DMS 273 (cell line): ENCODE data around the gene GET3.
A peak's percentile ranks its signal among the peaks of the same experiment; 100 is the strongest.
"Not testable (repeated sequence)": the region's sequence is repeated elsewhere in the genome, so short reads cannot be mapped to it uniquely, and the experiment has no call there.

ENCODE experiments used
- DNase-seq: peaks from one replicate; lab custom pipeline; 2025; ENCODE audit not compliant: unreplicated experiment; lab: John Stamatoyannopoulos, UW

GET3 gene

DNA sequence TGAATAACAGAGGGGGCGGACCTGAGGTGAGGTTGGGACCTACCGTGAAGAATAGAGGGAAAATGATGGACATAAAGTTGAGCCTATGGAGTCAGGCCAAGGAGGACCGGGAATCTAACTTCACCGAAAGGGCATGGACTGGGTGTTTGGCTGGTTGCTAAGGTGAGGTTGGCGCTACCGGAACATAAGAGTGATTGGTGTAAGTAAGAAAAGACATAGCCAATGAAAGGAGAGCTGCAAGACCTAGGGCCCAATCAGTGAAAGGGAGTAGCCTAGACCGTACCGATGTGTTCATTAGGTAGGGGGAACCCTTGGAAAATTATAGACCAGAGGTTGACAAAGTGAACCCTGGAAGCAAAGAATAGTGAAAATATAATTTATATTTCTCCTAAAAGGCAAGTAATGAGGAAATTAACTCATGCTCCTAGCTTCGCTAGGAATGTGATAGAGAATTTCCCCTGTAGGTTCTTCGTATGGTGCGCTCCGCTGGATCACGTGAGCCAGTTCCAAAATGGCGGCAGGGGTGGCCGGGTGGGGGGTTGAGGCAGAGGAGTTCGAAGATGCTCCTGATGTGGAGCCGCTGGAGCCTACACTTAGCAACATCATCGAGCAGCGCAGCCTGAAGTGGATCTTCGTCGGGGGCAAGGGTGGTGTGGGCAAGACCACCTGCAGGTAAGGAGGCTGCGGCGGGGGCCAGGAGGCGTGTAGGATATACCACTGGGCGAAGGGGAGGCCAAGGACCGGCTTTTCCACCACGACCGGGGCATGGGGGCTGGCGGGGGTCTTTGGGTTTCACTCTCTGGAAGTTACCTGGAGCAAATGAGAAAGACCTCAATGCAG lies at the start of gene GET3:
TSS of gene GET3 (plus strand) at position 503 of the 840 bp plus-strand sequence. CDS start at position 512, 9 bp downstream.
- DNase-seq = peak; percentile 100

DNA sequence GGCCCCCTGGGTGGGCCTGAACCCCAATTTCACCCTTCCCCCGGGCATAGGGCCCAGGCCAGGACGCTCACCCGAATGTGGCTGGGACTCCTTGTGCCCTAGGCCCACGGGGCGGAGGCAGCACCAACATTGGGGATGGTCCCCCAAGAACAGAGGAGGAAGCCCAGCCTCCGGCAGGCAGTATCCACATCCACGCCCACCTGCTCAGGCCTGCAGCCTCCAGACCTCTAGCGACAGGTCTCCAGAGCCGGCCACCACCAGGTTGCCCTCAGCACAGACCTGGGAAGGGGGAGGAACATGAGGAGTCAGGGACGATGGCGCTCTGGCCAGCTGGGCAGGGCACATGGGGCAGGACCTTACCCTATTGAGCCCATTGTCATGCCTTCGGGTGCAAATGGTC lies 48.3 kb upstream of the GET3 start:
- no peak for DNase-seq

GRCh38 chr19:12689581-12690216 lies 47.6 kb upstream of the GET3 start:
- DNase-seq = no peak

- DNase-seq = no peak
Observed at GRCh38 chr19:12692960-12693359, 44.3 kb upstream of the GET3 start.

GRCh38 chr19:12694641-12695040 lies 42.7 kb upstream of the GET3 start:
- DNase-seq = no peak

DNA sequence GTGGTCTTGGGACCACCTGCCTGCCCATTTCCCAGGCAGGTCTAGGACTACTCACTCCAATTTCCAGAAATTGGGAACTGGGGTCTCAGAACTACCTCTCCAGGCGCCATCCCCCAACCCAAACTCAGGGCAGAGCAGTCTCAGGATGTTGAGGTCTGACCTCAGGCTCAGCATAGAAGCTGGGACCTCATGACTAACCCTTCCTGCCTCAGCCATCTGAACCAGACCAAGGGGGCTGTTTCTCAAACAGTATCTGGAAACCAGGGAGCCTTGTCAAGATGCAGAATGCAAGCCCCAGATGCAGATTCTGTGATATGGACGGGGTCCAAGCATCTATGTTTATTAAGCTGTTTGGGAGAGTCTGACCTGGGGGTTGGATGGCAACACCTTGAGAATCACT lies 42.2 kb upstream of the GET3 start:
- no peak for DNase-seq

DNA sequence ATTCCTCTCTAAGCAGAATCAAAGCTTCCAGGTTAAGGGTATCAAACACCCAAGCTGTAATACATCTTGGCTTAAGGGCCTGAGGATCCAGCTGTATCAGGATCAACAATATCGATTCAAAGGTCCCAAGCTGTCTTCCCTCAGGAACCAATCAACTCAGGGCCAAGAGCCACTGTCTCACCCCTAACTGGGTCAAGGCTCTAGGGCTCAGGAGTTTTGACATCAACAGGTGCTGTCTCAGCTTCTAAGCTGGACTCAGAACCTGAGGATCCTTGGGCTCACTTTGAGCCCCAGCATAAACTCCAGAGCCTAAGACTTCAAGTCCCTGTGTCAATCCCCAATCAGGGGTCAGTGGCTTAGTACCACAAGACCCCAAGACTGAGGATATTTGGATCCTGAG lies 41.8 kb upstream of the GET3 start:
- DNase-seq = no peak

GRCh38 chr19:12695997-12696365 lies 41.3 kb upstream of the GET3 start:
- no peak for DNase-seq

DNA sequence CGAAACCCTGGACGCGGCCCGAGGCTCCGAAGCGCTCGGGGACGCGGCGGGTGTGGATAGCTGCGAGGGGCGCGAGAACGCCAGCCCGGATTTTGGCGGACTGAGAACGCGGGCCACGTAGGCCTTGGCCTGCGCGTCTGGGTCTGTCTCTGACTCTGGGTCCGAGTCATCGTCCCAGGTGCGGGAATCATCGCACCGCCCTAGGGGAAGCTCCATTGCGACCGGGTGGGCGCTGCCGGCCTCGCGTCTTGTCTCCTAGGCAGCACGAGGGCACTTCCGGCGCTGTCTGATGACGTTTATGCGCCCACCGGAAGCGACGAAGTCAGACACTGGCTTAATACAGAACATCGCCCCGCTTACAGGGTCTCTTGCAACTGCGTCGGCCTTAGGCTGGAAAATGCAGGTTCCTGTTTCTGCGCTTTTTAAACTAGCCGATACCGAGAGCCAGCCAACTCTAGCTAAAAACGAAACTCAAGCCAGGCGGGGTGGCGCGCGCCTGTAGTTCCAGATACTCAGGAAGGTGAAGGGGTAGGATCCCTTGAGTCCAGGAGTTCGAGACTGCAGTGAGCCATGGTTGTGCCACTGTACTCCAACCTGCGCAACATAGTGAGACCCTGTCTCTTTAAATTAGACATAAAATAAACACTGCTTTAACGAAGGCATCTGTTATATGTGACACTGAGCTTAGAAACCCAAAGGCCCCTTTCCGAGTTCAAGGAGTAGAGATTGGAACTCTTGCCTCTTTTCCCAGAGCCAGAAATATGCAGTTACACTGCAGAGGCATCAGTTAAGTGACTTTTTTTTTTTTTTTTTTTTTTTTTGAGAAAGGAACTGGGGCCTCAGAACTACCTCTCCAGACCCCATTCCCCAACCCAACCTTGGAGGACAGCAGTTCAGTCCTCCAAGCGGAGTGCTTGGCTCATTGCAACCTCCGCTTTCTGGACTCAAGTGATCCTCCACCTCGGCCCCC lies 40.6 kb upstream of the GET3 start, which contains the start of gene FBXW9:
TSS of gene FBXW9 (minus strand) at position 266 of the 970 bp plus-strand sequence. CDS start at position 216, 50 bp downstream.
- DNase-seq = peak; percentile 98

DNA sequence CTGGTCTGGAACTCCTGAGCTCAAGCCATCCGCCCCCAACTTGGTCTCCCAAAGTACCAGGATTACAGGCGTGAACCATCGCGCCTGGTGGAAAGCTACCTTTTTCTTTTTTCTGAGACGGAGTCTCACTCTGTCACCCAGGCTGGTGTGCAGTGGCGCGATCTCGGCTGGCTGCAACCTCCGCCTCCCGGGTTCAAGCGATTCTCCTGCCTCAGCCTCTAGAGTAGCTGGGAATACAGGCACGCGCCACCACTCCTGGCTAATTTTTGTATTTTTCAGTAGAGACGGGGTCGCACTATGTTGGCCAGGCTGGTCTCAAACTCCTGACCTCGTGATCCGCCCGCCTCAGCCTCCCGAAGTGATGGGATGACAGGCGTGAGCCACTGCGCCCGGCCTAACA lies 39.9 kb upstream of the GET3 start:
- not testable (repeated sequence) for DNase-seq

GRCh38 chr19:12698138-12698537 lies 39.2 kb upstream of the GET3 start:
- no peak for DNase-seq

- peak; percentile 40 for DNase-seq
Observed at GRCh38 chr19:12701596-12702282, 35.6 kb upstream of the GET3 start.

- peak; percentile 89 for DNase-seq
Observed at GRCh38 chr19:12703046-12703445, 34.3 kb upstream of the GET3 start.

DNA sequence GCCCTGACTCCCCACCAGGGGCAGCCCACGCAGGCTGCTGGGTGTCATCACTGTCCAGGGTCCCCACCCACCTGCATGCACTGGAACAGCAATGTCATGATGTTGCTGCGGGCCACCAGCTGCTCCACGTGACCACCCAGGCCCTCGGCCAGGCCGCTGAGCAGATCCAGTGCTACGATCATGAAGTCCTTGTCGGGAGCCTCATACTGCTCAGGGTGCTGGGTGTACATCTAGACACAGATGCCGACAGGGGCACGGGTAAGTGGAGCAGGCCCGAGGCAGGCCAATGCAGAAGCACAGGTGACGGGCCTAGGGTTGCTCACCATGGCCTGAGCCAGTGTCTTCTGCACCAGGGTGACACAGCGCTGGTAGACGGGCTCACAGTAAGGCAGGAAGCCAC lies 32.1 kb upstream of the GET3 start:
- no peak for DNase-seq

- DNase-seq = no peak
Observed at GRCh38 chr19:12705654-12706331, 31.5 kb upstream of the GET3 start.

- DNase-seq = no peak
Observed at GRCh38 chr19:12706332-12706718, 31.0 kb upstream of the GET3 start.

GRCh38 chr19:12708641-12709040 lies 28.7 kb upstream of the GET3 start:
- DNase-seq = no peak

DNA sequence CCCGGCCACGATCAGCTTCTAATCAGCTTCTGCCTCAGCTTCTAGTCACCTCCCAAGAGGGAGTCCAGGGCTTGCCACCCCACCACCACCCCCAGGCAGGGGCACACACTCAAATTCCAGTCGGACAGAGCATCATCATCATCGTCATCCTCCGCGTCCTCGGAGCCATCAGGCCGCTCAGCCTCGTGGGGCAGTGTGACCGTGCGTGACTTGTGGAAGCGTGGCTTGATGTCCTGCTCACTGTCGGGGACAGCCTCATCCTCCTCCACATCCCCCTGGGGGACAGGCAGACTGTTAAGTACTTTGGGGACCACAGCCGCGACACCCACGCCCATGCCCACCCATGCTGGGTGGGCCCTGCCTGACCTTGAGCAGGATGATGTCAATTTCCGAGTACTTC lies 26.1 kb upstream of the GET3 start:
- no peak for DNase-seq

- not testable (repeated sequence) for DNase-seq
Observed at GRCh38 chr19:12712077-12712476, 25.2 kb upstream of the GET3 start.

DNA sequence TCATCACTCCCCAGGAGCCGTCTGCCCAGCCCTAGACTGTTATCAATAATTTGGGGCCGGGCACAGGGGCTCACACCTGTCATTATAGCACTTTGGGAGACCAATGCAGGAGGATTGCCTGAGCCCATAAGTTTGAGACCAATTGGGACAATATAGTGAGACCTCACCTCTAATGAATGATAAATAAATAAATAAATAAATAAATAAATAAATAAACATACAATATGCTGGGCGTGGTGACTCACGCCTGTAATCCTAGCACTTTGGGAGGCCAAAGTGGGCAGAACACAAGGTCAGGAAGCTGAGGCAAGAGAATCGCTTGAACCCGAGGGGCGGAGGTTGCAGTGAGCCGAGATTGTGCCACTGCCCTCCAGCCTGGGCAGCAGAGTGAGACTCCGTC lies 24.0 kb upstream of the GET3 start:
- not testable (repeated sequence) for DNase-seq
